ENCODE measurements around the gene ZNG1F. TPM values are rescaled to one million over a fixed set of nuclear protein-coding genes. Genes with fewer than 3 reads are reported as not detected.
"Not testable (repeated sequence)": the region's sequence is repeated elsewhere in the genome, so short reads cannot be mapped to it uniquely, and the experiment has no call there.

ZNG1F gene
- polyA plus RNA-seq (2013, experiment 1 of 4): 17.2 TPM
- 8.7 TPM for polyA plus RNA-seq (2013, experiment 2 of 4)
- 9.1 TPM for polyA plus RNA-seq (2013, experiment 3 of 4)
- polyA plus RNA-seq (2013, experiment 4 of 4): 11.6 TPM

DNA sequence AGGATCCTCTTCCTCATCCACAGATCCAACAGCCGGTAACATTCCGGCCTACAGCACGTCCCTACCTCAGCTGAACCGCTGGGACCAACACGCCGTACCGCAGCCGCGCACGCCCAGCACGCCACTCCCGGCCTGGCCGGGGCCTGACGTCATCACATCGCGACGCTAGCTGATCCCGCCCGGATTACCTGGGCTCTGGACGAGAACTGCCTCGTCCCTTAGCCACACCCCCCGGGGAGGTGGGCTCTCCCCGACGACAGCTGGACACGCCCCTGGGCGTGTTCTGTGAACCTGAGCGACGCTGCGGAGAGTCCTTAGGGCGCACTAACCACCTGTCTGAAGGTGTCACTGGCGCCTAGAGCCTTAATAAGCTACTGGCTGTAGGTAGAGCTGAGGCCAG, at the start of gene ZNG1F:
TSS of gene ZNG1F (minus strand) at position 101 of the 400 bp plus-strand sequence. CDS start at position 42, 59 bp downstream.
- H3K4me3 ChIP-seq (ENCODE audit: insufficient read depth, low read depth, low read length); H3K9me3 ChIP-seq (ENCODE audit: control insufficient read depth, low read length); H3K36me3 ChIP-seq (ENCODE audit: control insufficient read depth, insufficient read depth, low read length); H3K27me3 ChIP-seq (ENCODE audit: control insufficient read depth, insufficient read depth, low read length, poor library complexity, severe bottlenecking); H3K4me1 ChIP-seq (ENCODE audit: control insufficient read depth, insufficient read depth, low read length); H3K27ac ChIP-seq (ENCODE audit: insufficient read depth, low read depth, low read length, poor library complexity, severe bottlenecking): not testable (repeated sequence)
- no CpG with 5 or more reads among the region's 31 CpGs for WGBS, 2 experiments

DNA sequence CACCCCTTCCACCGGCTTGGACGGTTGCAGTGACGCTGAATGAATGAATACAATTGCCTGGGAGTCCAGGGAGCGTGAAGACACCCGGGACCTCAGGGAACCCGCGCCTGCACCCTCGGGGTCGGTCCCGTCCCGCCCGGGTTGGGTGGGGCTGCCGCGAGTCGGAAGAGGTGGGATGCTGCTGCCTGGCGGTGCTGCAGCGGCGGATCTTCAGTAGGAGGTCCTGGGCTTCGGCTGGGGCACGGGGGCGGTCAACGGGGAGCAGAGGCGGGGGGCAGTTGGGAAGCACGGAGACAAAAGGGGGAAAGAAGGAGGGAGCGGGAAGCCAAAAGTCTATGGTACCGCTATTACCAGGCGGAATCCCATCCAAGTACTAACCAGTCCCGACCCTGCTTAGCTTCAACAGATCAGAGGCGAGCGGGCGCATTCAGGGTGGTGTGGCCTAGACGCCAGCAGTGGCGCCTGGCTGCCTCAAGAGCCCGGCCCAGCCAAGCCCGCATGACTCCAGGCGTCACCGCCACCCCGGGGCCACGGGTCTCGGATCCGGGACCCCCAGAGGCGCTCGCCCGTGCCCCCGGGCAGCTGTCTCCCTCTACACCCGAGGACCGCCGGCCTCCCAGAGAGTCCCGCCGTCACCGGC, 48.1 kb upstream of the ZNG1F start:
- WGBS, 2 experiments: 86 to 88% methylated on average over 42 to 43 of the region's 51 CpGs
- H3K4me1 ChIP-seq (ENCODE audit: control insufficient read depth, insufficient read depth, low read length); H3K27ac ChIP-seq (ENCODE audit: insufficient read depth, low read depth, low read length, poor library complexity, severe bottlenecking); H3K36me3 ChIP-seq (ENCODE audit: control insufficient read depth, insufficient read depth, low read length); H3K9me3 ChIP-seq (ENCODE audit: control insufficient read depth, low read length): not testable (repeated sequence)
- Histone ChIP-seq H3K27me3 (ENCODE audit: control insufficient read depth, insufficient read depth, low read length, poor library complexity, severe bottlenecking) (peaks cover 19% of the 10 kb centered on the region), H3K4me3 (ENCODE audit: insufficient read depth, low read depth, low read length) (peak overlapping the region; percentile 18)

DNA sequence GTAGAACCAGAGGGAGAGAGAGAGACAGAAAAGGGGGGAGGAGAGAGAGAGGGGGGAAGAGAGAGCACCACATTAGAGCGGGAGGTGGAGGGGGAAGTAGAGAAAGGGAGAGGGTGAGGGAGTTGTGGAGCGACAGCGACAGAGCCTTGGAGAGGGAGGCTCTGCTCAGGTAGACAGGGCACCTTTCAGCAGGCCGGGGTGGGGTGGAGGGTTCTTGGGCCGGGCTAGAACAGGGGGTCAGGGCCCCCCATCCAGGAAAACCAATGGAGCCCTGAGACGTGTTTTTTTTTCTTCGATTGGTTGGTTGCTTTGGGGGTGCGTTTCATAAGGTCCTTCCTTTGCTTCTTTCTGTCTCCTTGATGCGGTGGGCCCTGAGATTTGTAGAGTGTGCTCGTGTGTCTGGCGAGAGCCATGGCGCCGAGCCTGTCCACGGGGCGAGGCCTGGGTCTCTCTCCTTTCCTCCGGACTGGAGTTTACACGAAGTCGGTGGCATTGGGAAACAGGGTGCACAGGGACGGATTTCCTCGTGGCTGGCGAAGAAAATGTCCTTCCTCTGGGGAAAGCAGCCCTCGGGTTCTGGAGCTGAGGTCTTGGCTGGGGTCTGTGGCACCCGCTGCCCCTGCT, 47.5 kb upstream of the ZNG1F start:
- H3K9me3 ChIP-seq (ENCODE audit: control insufficient read depth, low read length); H3K27ac ChIP-seq (ENCODE audit: insufficient read depth, low read depth, low read length, poor library complexity, severe bottlenecking); H3K4me1 ChIP-seq (ENCODE audit: control insufficient read depth, insufficient read depth, low read length); H3K4me3 ChIP-seq (ENCODE audit: insufficient read depth, low read depth, low read length); H3K36me3 ChIP-seq (ENCODE audit: control insufficient read depth, insufficient read depth, low read length): not testable (repeated sequence)
- peaks cover 19% of the 10 kb centered on the region for H3K27me3 ChIP-seq (ENCODE audit: control insufficient read depth, insufficient read depth, low read length, poor library complexity, severe bottlenecking)
- WGBS, 2 experiments: 81 to 84% methylated on average over 23 of the region's 23 CpGs

DNA sequence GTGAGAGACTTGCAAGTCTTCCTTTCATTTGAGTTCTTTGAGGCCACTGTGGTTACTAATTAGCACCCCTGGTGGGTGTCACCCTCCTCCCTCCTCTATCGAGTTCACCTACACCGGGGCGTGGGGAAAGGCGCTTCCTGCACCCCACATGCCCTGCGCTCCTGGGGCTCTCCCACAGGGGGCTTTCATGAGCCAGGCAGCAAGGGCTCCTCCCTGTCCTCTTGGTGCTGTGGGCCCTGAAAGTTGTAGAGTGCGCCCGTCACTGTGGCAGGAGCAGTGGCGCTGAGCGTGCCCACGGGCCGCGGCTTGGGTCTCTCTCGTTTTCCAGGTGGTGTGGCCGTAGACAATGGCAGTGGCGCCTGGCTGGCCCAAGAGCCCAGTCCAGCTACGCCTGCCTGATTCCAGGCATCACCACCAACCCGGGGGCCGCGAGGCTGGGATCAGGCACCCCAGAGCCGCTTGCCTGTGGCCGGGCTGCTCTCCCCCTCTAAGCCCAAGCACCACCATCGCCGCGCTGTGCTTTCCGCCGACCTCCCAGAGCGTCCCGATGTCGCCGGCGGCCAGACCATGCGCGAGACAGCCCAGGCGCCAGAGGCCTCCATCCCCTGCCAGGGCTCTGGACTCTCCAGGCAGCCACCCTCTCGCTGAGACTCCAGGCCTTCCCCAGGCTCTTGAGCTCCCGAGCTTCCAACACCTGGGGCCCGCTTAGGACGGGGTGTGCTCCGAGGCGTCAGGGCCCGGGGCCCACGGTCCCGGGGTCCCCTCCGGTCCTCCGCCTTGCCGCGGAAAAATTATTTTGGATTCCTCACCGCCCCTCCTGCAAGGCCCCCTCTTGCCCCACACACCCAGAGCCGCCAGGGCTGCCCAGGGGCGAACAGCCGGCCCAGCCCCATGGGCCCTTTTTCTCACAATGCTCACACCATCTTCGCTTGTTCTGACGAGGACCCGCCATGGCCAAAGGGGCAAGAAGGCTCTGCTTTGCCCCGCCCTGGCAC, 46.0 kb upstream of the ZNG1F start:
- 79 to 81% methylated on average over 55 of the region's 55 CpGs for whole genome bisulfite sequencing, 2 experiments
- not testable (repeated sequence) for H3K4me3 ChIP-seq (ENCODE audit: insufficient read depth, low read depth, low read length); H3K27ac ChIP-seq (ENCODE audit: insufficient read depth, low read depth, low read length, poor library complexity, severe bottlenecking); H3K9me3 ChIP-seq (ENCODE audit: control insufficient read depth, low read length); H3K36me3 ChIP-seq (ENCODE audit: control insufficient read depth, insufficient read depth, low read length); H3K4me1 ChIP-seq (ENCODE audit: control insufficient read depth, insufficient read depth, low read length)
- H3K27me3 ChIP-seq (ENCODE audit: control insufficient read depth, insufficient read depth, low read length, poor library complexity, severe bottlenecking): peaks cover 19% of the 10 kb centered on the region

DNA sequence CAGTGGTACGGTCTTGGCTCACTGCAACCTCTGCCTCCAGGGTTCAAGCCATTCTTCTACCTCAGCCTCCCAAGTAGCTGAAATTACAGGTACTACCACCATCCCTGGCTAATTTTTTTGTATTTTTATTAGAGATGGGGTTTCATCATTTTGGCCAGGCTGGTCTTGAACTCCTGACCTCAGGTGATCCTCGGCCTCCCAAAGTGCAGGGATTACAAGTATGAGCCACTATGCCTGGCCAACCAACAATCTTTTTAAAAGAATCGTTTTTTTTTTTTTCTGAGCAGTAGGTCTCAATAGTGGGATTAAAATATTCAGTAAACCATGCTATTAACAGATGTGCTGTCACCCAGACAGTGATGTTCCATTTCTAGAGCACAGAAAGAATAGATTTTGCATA, 45.1 kb upstream of the ZNG1F start:
- not testable (repeated sequence) for H3K4me3 ChIP-seq (ENCODE audit: insufficient read depth, low read depth, low read length); H3K27ac ChIP-seq (ENCODE audit: insufficient read depth, low read depth, low read length, poor library complexity, severe bottlenecking); H3K36me3 ChIP-seq (ENCODE audit: control insufficient read depth, insufficient read depth, low read length); H3K9me3 ChIP-seq (ENCODE audit: control insufficient read depth, low read length); H3K4me1 ChIP-seq (ENCODE audit: control insufficient read depth, insufficient read depth, low read length)
- H3K27me3 ChIP-seq (ENCODE audit: control insufficient read depth, insufficient read depth, low read length, poor library complexity, severe bottlenecking): peaks cover 19% of the 10 kb centered on the region
- 62 to 67% methylated on average over 2 of the region's 3 CpGs for WGBS, 2 experiments

DNA sequence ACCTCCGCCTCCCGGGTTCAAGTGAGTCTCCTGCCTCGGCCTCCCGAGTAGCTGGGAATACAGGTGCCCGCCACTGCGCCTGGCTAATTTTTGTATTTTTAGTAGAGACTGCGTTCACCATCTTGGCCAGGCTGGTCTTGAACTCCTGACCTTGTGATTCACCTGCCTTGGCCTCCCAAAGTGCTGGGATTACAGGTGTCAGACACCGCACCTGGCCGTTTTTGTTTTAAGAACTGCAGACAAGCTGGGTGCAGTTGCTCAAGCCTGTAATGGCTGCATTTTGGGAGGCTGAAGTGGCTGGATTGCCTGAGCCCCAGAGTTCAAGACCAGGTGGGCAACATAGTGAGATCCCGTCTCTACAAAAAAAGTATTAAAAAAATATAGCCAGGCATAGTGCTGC, 43.2 kb upstream of the ZNG1F start:
- not testable (repeated sequence) for H3K36me3 ChIP-seq (ENCODE audit: control insufficient read depth, insufficient read depth, low read length)
- WGBS, 2 experiments: 75 to 77% methylated on average over 10 of the region's 10 CpGs

DNA sequence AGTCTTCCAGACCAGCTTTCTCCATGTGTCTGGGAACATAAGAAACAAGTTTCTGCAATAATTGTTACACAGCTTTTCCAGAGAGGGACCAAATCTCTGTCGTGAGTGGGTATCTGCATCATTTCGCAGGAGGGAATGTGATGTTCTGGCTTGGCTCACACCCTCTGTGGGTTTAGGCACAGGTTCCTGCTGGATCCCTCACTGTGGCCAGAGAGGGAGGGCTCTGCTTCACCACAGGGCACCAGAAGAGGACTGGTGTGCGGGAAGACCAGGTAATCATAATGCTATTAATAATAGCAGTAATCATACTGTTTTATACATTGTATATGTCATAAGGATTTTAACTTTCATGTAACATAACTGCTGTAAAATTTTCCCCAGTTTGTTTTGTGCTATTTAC, 41.3 kb upstream of the ZNG1F start:
- peaks cover 19% of the 10 kb centered on the region for H3K27me3 ChIP-seq (ENCODE audit: control insufficient read depth, insufficient read depth, low read length, poor library complexity, severe bottlenecking)
- WGBS, 2 experiments: 50 to 67% methylated on average over 3 of the region's 3 CpGs
- not testable (repeated sequence) for H3K9me3 ChIP-seq (ENCODE audit: control insufficient read depth, low read length); H3K4me3 ChIP-seq (ENCODE audit: insufficient read depth, low read depth, low read length); H3K4me1 ChIP-seq (ENCODE audit: control insufficient read depth, insufficient read depth, low read length); H3K27ac ChIP-seq (ENCODE audit: insufficient read depth, low read depth, low read length, poor library complexity, severe bottlenecking); H3K36me3 ChIP-seq (ENCODE audit: control insufficient read depth, insufficient read depth, low read length)

More for the DNA sequence above, 43.2 kb upstream of the ZNG1F start:
- H3K4me3 ChIP-seq (ENCODE audit: insufficient read depth, low read depth, low read length); H3K27ac ChIP-seq (ENCODE audit: insufficient read depth, low read depth, low read length, poor library complexity, severe bottlenecking); H3K4me1 ChIP-seq (ENCODE audit: control insufficient read depth, insufficient read depth, low read length); H3K9me3 ChIP-seq (ENCODE audit: control insufficient read depth, low read length): not testable (repeated sequence)
- peaks cover 19% of the 10 kb centered on the region for H3K27me3 ChIP-seq (ENCODE audit: control insufficient read depth, insufficient read depth, low read length, poor library complexity, severe bottlenecking)

DNA sequence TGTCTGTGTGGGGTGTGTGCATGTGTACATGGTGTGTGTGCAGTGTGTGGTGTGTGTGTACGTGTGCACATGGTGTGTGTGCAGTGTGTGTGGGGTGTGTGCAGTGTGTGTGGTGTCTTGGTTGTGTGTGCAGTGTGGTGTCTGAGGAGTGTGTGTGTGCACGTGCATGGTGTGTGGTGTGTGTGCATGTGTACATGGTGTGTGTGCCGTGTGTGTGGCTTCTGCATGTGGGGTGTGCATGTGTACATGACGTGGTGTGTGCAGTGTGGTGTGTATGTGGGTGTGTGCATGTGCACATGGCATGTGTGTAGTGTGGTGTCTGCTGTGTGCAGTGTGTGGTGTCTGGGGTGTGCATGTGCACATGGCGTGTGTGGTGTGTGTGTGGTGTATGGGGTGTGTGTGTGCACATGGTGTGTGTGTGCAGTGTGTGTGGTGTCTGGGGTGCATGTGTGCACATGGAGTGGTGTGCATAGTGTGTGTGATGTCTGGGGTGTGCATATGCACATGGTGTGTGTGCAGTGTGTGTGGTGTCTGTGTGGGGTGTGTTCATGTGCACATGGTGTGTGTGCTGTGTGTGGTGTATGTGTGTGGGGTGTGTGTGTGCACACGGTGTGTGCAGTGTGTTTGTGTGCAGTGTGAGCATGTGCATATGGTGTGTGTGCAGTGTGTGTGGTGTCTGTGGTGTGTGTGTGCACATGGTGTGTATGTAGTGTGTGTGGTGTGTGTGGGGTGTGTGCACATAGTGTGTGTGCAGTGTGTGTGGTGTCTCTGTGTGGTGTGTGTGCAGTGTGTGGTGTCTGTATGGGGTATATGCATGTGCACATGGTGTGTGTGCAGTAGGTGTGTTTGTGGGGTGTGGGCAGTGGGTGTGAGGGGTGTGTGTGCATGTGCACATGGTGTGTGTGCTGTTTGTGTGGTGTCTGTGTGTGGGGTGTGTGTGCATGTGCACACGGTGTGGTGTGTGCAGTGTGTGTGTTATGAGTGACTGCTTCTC, 40.6 kb upstream of the ZNG1F start:
- Histone ChIP-seq H3K9me3 (ENCODE audit: control insufficient read depth, low read length) (peaks cover 2% of the 10 kb centered on the region), H3K4me3 (ENCODE audit: insufficient read depth, low read depth, low read length) (no peak overlapping the region), H3K4me1 (ENCODE audit: control insufficient read depth, insufficient read depth, low read length) (no peaks in the 10 kb centered on the region), H3K36me3 (ENCODE audit: control insufficient read depth, insufficient read depth, low read length) (no peaks in the 10 kb centered on the region), H3K27ac (ENCODE audit: insufficient read depth, low read depth, low read length, poor library complexity, severe bottlenecking) (no peak overlapping the region), H3K27me3 (ENCODE audit: control insufficient read depth, insufficient read depth, low read length, poor library complexity, severe bottlenecking) (peaks cover 14% of the 10 kb centered on the region)
- WGBS, 2 experiments: 56% methylated on average over 7 of the region's 7 CpGs

DNA sequence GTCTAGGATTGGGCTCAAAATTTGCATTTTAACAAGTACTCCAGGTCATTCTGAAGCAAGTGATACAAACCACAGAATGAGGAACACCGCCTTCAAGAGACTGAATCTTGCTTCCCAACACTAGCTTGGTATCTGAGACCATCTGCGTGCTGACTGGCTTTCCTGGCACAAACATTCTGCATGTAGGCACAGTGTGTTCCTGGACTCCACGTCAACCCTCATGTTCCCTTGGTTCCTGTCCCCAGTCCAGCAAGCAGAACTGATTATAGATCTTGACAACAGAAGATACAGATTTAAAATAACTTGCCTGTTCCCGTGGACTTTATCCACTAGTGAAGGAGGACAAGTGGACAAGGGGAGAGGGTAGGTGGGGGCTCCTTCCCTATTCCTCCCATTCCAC, 30.7 kb upstream of the ZNG1F start:
- not testable (repeated sequence) for H3K36me3 ChIP-seq (ENCODE audit: control insufficient read depth, insufficient read depth, low read length); H3K4me1 ChIP-seq (ENCODE audit: control insufficient read depth, insufficient read depth, low read length); H3K27me3 ChIP-seq (ENCODE audit: control insufficient read depth, insufficient read depth, low read length, poor library complexity, severe bottlenecking); H3K27ac ChIP-seq (ENCODE audit: insufficient read depth, low read depth, low read length, poor library complexity, severe bottlenecking); H3K9me3 ChIP-seq (ENCODE audit: control insufficient read depth, low read length); H3K4me3 ChIP-seq (ENCODE audit: insufficient read depth, low read depth, low read length)
- 87 to 88% methylated on average over 3 of the region's 4 CpGs for WGBS, 2 experiments
